PC-9 (cell line): ENCODE results near the gene CAMTA1.

Experiments
- EZH2 ChIP-seq: fragments of 200-600 bp; sonication (generic); IDR thresholded peaks from 2 replicates; pipeline ENCODE4 v1.8.0; 2017; ENCODE audit warnings: antibody characterized with exemption, low read depth
- TF ChIP-seq, protein P1 (sequence below): fragments of 200-600 bp; sonication (generic); conservative IDR thresholded peaks from 2 replicates; pipeline ENCODE4 v1.6.1; 2017; ENCODE audit warnings: mixed run types, antibody characterized with exemption, mild to moderate bottlenecking, moderate library complexity

DNA sequence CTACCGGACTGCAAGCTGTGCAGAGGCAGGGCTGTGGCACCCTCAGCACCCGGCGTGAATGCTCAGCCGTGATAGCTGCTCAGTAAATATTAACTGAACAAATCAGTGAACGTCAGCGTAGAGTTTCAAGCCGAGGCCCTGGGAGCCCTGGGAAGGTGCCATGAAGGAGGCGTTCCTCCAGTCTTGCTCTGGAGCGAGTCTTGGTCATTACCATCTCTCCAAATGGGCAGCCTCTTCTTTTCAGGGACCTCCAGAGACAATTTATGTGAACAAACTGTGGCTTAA is 449.2 kb downstream of the CAMTA1 start:
- TF ChIP-seq, protein P1, sequence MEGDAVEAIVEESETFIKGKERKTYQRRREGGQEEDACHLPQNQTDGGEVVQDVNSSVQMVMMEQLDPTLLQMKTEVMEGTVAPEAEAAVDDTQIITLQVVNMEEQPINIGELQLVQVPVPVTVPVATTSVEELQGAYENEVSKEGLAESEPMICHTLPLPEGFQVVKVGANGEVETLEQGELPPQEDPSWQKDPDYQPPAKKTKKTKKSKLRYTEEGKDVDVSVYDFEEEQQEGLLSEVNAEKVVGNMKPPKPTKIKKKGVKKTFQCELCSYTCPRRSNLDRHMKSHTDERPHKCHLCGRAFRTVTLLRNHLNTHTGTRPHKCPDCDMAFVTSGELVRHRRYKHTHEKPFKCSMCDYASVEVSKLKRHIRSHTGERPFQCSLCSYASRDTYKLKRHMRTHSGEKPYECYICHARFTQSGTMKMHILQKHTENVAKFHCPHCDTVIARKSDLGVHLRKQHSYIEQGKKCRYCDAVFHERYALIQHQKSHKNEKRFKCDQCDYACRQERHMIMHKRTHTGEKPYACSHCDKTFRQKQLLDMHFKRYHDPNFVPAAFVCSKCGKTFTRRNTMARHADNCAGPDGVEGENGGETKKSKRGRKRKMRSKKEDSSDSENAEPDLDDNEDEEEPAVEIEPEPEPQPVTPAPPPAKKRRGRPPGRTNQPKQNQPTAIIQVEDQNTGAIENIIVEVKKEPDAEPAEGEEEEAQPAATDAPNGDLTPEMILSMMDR: no peak
- no peak for TF ChIP-seq EZH2
